ENCODE measurements around the gene MBD3L1.

Gene MBD3L1

DNA sequence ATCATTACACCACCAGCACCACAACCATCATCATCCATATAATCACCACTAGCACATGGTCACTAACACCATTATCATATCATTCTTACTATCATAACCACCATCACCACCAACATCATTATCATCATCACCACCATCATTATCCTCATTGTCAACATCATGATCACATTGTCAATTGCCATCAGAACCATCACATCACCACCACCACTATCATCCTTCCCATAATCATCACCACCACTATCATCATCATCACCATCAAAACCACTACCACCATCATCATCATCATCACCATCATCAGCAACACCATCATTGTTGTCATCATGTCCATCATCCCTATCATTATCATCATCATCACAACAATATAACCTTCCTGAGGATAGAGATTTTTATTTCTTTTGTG is 58.1 kb downstream of the MBD3L1 start:
- no peak for DNase-seq (ENCODE audit: low read depth)
- TF ChIP-seq, protein P1, sequence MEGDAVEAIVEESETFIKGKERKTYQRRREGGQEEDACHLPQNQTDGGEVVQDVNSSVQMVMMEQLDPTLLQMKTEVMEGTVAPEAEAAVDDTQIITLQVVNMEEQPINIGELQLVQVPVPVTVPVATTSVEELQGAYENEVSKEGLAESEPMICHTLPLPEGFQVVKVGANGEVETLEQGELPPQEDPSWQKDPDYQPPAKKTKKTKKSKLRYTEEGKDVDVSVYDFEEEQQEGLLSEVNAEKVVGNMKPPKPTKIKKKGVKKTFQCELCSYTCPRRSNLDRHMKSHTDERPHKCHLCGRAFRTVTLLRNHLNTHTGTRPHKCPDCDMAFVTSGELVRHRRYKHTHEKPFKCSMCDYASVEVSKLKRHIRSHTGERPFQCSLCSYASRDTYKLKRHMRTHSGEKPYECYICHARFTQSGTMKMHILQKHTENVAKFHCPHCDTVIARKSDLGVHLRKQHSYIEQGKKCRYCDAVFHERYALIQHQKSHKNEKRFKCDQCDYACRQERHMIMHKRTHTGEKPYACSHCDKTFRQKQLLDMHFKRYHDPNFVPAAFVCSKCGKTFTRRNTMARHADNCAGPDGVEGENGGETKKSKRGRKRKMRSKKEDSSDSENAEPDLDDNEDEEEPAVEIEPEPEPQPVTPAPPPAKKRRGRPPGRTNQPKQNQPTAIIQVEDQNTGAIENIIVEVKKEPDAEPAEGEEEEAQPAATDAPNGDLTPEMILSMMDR (IDR thresholded peaks at IDR 0.05; ENCODE audit: control insufficient read depth, insufficient read depth, low read depth, low read length, missing control alignments): no peak
- no peak overlapping the region for H3K4me3 ChIP-seq (ENCODE audit: control insufficient read depth, low read depth, low read length)
